ENCODE measurements around the gene SLC25A1. TPM values are rescaled to one million over a fixed set of nuclear protein-coding genes. Genes with fewer than 3 reads are reported as not detected.

Gene SLC25A1
- polyA plus RNA-seq, 1 donor from 2014 or later, result 81.4 TPM

DNA sequence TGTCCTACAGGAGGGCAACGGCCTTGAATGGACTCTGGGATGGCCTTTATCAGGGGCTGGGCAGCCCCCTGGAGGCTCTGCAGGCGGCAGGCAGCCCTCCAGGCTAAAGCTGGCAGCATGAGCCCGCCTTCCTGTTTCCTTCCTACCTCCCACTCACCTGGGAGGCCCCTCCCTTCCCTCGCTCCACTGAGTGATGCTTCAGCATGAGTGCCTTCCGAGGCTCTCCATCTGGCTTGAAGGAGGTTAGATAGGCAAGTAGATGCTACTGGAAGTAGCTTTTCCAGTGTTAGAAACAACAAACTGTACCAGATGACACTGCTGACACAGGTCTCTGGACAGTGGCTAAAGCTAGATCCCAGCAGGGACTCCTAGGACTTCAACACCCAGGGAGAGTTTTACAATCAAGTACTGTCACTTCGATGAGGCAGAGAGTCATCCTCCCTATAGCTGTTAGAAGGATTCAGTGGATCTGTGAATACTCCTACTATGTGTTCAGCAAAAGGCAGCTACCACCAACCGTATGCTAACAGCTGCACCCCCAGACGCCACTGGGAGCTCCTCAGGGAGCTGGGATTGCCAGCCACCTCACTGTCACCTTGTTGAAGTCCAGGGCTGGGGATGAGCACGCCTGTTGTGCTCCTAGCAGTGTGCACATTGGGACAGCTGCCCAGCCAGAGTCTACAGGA is 4.1 kb upstream of the SLC25A1 start:
- H3K79me2 ChIP-seq (replicated peaks; ENCODE audit: insufficient read depth, low read length), result no peaks in the 10 kb centered on the region
- H4K20me1 ChIP-seq (ENCODE audit: insufficient read depth), result no peaks in the 10 kb centered on the region
- H3K9ac ChIP-seq (ENCODE audit: low read length), result no peak overlapping the region
- H3K27ac ChIP-seq (ENCODE audit: low read length), result no peak overlapping the region
- H3K4me2 ChIP-seq (ENCODE audit: low read length), result no peak overlapping the region
- H3K4me3 ChIP-seq (ENCODE audit: low read length), result no peak overlapping the region
- no peaks in the 10 kb centered on the region for H3K36me3 ChIP-seq (ENCODE audit: insufficient read depth, low read length)
- no peaks in the 10 kb centered on the region for H3F3A ChIP-seq (ENCODE audit: insufficient read depth, low read length, poor library complexity, severe bottlenecking)
- H3K27me3 ChIP-seq (ENCODE audit: insufficient read depth, low read depth, low read length), result no peaks in the 10 kb centered on the region
- TF ChIP-seq TAF1 (IDR thresholded peaks at IDR 0.05; ENCODE audit: low read depth) (no peak), SMC3 (conservative IDR thresholded peaks at IDR 0.05; ENCODE audit: poor library complexity) (no peak), POLR2AphosphoS5 (IDR thresholded peaks at IDR 0.05) (no peak), MXI1 (conservative IDR thresholded peaks at IDR 0.05; ENCODE audit: poor library complexity, severe bottlenecking) (no peak), EP300 (conservative IDR thresholded peaks at IDR 0.05; ENCODE audit: poor library complexity, severe bottlenecking) (no peak), EZH2 (IDR thresholded peaks at IDR 0.05; ENCODE audit: borderline replicate concordance, insufficient read depth, low read length, poor library complexity, severe bottlenecking) (no peak), RAD21 (conservative IDR thresholded peaks at IDR 0.05) (no peak)
- TF ChIP-seq, protein P1, sequence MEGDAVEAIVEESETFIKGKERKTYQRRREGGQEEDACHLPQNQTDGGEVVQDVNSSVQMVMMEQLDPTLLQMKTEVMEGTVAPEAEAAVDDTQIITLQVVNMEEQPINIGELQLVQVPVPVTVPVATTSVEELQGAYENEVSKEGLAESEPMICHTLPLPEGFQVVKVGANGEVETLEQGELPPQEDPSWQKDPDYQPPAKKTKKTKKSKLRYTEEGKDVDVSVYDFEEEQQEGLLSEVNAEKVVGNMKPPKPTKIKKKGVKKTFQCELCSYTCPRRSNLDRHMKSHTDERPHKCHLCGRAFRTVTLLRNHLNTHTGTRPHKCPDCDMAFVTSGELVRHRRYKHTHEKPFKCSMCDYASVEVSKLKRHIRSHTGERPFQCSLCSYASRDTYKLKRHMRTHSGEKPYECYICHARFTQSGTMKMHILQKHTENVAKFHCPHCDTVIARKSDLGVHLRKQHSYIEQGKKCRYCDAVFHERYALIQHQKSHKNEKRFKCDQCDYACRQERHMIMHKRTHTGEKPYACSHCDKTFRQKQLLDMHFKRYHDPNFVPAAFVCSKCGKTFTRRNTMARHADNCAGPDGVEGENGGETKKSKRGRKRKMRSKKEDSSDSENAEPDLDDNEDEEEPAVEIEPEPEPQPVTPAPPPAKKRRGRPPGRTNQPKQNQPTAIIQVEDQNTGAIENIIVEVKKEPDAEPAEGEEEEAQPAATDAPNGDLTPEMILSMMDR (IDR thresholded peaks at IDR 0.05; ENCODE audit: poor library complexity, severe bottlenecking), result no peak
- TF ChIP-seq, protein P2, sequence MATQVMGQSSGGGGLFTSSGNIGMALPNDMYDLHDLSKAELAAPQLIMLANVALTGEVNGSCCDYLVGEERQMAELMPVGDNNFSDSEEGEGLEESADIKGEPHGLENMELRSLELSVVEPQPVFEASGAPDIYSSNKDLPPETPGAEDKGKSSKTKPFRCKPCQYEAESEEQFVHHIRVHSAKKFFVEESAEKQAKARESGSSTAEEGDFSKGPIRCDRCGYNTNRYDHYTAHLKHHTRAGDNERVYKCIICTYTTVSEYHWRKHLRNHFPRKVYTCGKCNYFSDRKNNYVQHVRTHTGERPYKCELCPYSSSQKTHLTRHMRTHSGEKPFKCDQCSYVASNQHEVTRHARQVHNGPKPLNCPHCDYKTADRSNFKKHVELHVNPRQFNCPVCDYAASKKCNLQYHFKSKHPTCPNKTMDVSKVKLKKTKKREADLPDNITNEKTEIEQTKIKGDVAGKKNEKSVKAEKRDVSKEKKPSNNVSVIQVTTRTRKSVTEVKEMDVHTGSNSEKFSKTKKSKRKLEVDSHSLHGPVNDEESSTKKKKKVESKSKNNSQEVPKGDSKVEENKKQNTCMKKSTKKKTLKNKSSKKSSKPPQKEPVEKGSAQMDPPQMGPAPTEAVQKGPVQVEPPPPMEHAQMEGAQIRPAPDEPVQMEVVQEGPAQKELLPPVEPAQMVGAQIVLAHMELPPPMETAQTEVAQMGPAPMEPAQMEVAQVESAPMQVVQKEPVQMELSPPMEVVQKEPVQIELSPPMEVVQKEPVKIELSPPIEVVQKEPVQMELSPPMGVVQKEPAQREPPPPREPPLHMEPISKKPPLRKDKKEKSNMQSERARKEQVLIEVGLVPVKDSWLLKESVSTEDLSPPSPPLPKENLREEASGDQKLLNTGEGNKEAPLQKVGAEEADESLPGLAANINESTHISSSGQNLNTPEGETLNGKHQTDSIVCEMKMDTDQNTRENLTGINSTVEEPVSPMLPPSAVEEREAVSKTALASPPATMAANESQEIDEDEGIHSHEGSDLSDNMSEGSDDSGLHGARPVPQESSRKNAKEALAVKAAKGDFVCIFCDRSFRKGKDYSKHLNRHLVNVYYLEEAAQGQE (IDR thresholded peaks at IDR 0.05; ENCODE audit: borderline replicate concordance), result no peak
- no peaks in the 10 kb centered on the region for H3K9me2 ChIP-seq (ENCODE audit: insufficient read depth, low read length)
- no peaks in the 10 kb centered on the region for H3K9me3 ChIP-seq (ENCODE audit: low read length)
- no peak overlapping the region for H2AFZ ChIP-seq (ENCODE audit: low read depth, low read length)

DNA sequence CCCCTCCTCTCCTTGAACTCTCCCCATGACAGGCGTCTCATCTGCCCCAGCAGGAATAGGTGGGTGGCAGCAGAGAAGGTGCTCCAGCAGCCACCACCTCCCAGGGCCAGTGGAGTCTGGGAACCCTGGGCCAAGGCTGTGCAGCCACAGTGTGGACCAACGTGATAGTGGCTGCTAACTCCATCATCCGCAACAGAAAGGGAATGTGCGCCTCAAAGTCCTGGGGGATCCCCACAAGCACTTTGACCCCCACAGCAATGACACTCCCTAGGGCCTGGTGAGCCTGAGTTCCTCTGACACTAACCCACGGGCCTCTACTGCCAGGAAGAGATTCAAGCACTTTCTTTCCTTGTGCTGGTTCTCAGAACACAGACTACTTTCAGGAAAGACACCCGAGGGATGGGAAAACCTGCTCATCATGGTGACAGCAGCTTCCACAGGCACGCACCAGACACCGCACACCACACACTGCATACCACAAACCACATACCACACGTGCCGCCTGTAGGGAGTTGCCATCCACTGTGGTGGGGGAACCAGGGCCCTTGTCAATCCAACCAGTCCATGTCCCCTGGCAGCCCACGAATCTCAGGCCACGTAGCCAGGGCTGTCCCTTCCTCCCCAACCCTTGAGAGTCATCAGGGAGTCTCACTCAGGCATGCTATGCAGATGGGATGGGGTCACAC is 3.4 kb upstream of the SLC25A1 start:
- no peak overlapping the region for H2AFZ ChIP-seq (ENCODE audit: low read depth, low read length)
- no peaks in the 10 kb centered on the region for H3K27me3 ChIP-seq (ENCODE audit: insufficient read depth, low read depth, low read length)
- no peaks in the 10 kb centered on the region for H3K9me2 ChIP-seq (ENCODE audit: insufficient read depth, low read length)
- TF ChIP-seq MXI1 (conservative IDR thresholded peaks at IDR 0.05; ENCODE audit: poor library complexity, severe bottlenecking), result no peak
- no peak for TF ChIP-seq EZH2 (IDR thresholded peaks at IDR 0.05; ENCODE audit: borderline replicate concordance, insufficient read depth, low read length, poor library complexity, severe bottlenecking)
- TF ChIP-seq SMC3 (conservative IDR thresholded peaks at IDR 0.05; ENCODE audit: poor library complexity), result no peak
- TF ChIP-seq, protein P2 (IDR thresholded peaks at IDR 0.05; ENCODE audit: borderline replicate concordance), result no peak
- no peak for TF ChIP-seq EP300 (conservative IDR thresholded peaks at IDR 0.05; ENCODE audit: poor library complexity, severe bottlenecking)
- no peaks in the 10 kb centered on the region for H3K36me3 ChIP-seq (ENCODE audit: insufficient read depth, low read length)
- H3K4me3 ChIP-seq (ENCODE audit: low read length), result no peak overlapping the region
- no peak overlapping the region for H3K4me2 ChIP-seq (ENCODE audit: low read length)
- H3K9me3 ChIP-seq (ENCODE audit: low read length), result no peaks in the 10 kb centered on the region
- no peaks in the 10 kb centered on the region for H3K79me2 ChIP-seq (replicated peaks; ENCODE audit: insufficient read depth, low read length)
- no peak overlapping the region for H3K9ac ChIP-seq (ENCODE audit: low read length)
- no peak overlapping the region for H3K27ac ChIP-seq (ENCODE audit: low read length)
- no peaks in the 10 kb centered on the region for H4K20me1 ChIP-seq (ENCODE audit: insufficient read depth)
- no peaks in the 10 kb centered on the region for H3F3A ChIP-seq (ENCODE audit: insufficient read depth, low read length, poor library complexity, severe bottlenecking)

Measured in neural cell (in vitro differentiated cells).